ENCODE results near the gene ASIC2. TPM values are rescaled to one million over a fixed set of nuclear protein-coding genes. Genes with fewer than 3 reads are reported as not detected.

The ASIC2 gene
- total and polyA plus RNA-seq, 2 experiments from 2014 or later, result 0.52 to 2.8 TPM

DNA sequence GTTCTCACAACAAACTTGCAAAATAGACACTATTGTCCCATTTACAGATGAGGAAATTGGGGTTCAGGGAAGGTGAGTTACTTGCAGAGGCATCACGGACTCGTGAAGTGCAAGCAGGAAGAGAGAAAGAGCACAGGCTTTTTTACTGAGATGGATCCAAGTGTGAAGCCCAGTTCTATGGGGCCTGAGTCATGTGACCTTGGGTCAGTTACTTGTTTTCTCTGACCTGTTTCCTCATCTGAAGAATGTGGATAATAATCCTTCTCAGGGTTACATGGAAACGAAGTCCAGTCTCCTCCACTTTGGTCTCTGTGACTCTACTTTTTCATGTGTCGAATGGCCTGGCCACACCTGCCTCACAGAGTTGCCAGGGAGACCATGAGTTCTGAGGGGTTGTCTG lies 167.0 kb downstream of the ASIC2 start:
- no peaks in the 10 kb centered on the region for H3K27me3 Mint-ChIP-seq (ENCODE audit: insufficient read depth, low read depth, poor library complexity)
- H3K27me3 ChIP-seq (ENCODE audit: insufficient read depth), result no peaks in the 10 kb centered on the region
- no peak overlapping the region for H3K27ac ChIP-seq (ENCODE audit: low read depth)
- ATAC-seq (no peak), DNase-seq (ENCODE audit: low spot score) (no peak)
- H3K4me1 Mint-ChIP-seq, result peaks cover 4% of the 10 kb centered on the region; the same call in 2 of the 3 replicates
- TF ChIP-seq NANOG (IDR thresholded peaks at IDR 0.05; ENCODE audit: borderline replicate concordance), result no peak
- no peak for TF ChIP-seq CREB1 (CRISPR knock-in tag; IDR thresholded peaks at IDR 0.05; ENCODE audit: low read depth)
- TF ChIP-seq EZH2 (IDR thresholded peaks at IDR 0.05; ENCODE audit: low read depth, unreplicated experiment), result no peak
- no peak for TF ChIP-seq EZH2phosphoT487 (IDR thresholded peaks at IDR 0.05; ENCODE audit: unreplicated experiment)
- no peak for TF ChIP-seq ZNF331 (CRISPR knock-in tag; IDR thresholded peaks at IDR 0.05; ENCODE audit: low read depth)
- TF ChIP-seq STAT1 (IDR thresholded peaks at IDR 0.05; ENCODE audit: unreplicated experiment), result no peak
- no peak for TF ChIP-seq ZNF114 (CRISPR knock-in tag; IDR thresholded peaks at IDR 0.05)
- TF ChIP-seq, protein P1, sequence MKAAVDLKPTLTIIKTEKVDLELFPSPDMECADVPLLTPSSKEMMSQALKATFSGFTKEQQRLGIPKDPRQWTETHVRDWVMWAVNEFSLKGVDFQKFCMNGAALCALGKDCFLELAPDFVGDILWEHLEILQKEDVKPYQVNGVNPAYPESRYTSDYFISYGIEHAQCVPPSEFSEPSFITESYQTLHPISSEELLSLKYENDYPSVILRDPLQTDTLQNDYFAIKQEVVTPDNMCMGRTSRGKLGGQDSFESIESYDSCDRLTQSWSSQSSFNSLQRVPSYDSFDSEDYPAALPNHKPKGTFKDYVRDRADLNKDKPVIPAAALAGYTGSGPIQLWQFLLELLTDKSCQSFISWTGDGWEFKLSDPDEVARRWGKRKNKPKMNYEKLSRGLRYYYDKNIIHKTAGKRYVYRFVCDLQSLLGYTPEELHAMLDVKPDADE (IDR thresholded peaks at IDR 0.05), result no peak
- no peaks in the 10 kb centered on the region for H3K79me2 ChIP-seq (replicated peaks; ENCODE audit: insufficient read depth)
- no peaks in the 10 kb centered on the region for H3K9me3 Mint-ChIP-seq
- no peaks in the 10 kb centered on the region for H4K20me1 ChIP-seq (replicated peaks; ENCODE audit: insufficient read depth)
- no peak overlapping the region for H2AFZ ChIP-seq
- H3K9me2 ChIP-seq (ENCODE audit: insufficient read depth), result no peaks in the 10 kb centered on the region; the same call in 1 of the 2 replicates
- no peaks in the 10 kb centered on the region for H3K36me3 Mint-ChIP-seq (ENCODE audit: low read depth)
- H3K36me3 ChIP-seq (ENCODE audit: insufficient read depth), result no peaks in the 10 kb centered on the region
- H3K4me3 Mint-ChIP-seq, result no peak overlapping the region
- H3F3A ChIP-seq (replicated peaks; ENCODE audit: low read depth), result no peaks in the 10 kb centered on the region
- no peaks in the 10 kb centered on the region for H3K4me1 ChIP-seq (ENCODE audit: insufficient read depth)
- H3K4me3 ChIP-seq, result no peak overlapping the region
- no peak overlapping the region for H3K27ac Mint-ChIP-seq
- no peak overlapping the region for H3K4me2 ChIP-seq

DNA sequence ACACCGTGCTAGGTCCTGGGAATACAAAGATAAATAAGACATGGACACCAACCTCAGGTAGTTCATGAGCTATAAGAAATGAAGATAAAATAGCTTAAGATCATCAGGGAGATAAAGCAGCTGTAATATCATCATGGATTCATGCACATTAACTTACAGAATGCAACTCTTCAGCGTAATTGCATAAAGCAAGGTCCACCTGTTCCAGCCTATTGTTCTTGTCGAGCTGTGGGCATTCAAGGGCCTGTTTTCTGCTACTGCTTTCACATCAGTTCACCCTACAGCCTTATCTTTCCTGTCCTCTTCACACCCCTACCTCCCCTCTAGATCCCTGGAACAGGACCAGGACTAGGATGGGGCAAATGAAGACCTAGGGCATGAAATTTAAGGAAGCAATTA lies 167.5 kb downstream of the ASIC2 start:
- Mint-ChIP-seq H3K4me1 (peaks cover 4% of the 10 kb centered on the region; the same call in 2 of the 3 replicates), H3K4me3 (no peak overlapping the region), H3K27me3 (ENCODE audit: insufficient read depth, low read depth, poor library complexity) (no peaks in the 10 kb centered on the region), H3K36me3 (ENCODE audit: low read depth) (no peaks in the 10 kb centered on the region), H3K27ac (no peak overlapping the region), H3K9me3 (no peaks in the 10 kb centered on the region)
- no peak overlapping the region for H3K27ac ChIP-seq (ENCODE audit: low read depth)
- H3K36me3 ChIP-seq (ENCODE audit: insufficient read depth), result no peaks in the 10 kb centered on the region
- no peak overlapping the region for H2AFZ ChIP-seq
- H3K9me2 ChIP-seq (ENCODE audit: insufficient read depth), result no peaks in the 10 kb centered on the region; the same call in 1 of the 2 replicates
- H3K4me3 ChIP-seq, result no peak overlapping the region
- H3K79me2 ChIP-seq (replicated peaks; ENCODE audit: insufficient read depth), result no peaks in the 10 kb centered on the region
- H3F3A ChIP-seq (replicated peaks; ENCODE audit: low read depth), result no peaks in the 10 kb centered on the region
- no peak for ATAC-seq
- H4K20me1 ChIP-seq (replicated peaks; ENCODE audit: insufficient read depth), result no peaks in the 10 kb centered on the region
- no peaks in the 10 kb centered on the region for H3K4me1 ChIP-seq (ENCODE audit: insufficient read depth)
- no peak overlapping the region for H3K4me2 ChIP-seq
- DNase-seq (ENCODE audit: low spot score), result no peak
- H3K27me3 ChIP-seq (ENCODE audit: insufficient read depth), result no peaks in the 10 kb centered on the region
- TF ChIP-seq ZNF114 (CRISPR knock-in tag; IDR thresholded peaks at IDR 0.05), result no peak
- TF ChIP-seq, protein P1 (IDR thresholded peaks at IDR 0.05), result no peak
- TF ChIP-seq EZH2phosphoT487 (IDR thresholded peaks at IDR 0.05; ENCODE audit: unreplicated experiment), result no peak
- TF ChIP-seq NANOG (IDR thresholded peaks at IDR 0.05; ENCODE audit: borderline replicate concordance), result no peak
- TF ChIP-seq, protein P2, sequence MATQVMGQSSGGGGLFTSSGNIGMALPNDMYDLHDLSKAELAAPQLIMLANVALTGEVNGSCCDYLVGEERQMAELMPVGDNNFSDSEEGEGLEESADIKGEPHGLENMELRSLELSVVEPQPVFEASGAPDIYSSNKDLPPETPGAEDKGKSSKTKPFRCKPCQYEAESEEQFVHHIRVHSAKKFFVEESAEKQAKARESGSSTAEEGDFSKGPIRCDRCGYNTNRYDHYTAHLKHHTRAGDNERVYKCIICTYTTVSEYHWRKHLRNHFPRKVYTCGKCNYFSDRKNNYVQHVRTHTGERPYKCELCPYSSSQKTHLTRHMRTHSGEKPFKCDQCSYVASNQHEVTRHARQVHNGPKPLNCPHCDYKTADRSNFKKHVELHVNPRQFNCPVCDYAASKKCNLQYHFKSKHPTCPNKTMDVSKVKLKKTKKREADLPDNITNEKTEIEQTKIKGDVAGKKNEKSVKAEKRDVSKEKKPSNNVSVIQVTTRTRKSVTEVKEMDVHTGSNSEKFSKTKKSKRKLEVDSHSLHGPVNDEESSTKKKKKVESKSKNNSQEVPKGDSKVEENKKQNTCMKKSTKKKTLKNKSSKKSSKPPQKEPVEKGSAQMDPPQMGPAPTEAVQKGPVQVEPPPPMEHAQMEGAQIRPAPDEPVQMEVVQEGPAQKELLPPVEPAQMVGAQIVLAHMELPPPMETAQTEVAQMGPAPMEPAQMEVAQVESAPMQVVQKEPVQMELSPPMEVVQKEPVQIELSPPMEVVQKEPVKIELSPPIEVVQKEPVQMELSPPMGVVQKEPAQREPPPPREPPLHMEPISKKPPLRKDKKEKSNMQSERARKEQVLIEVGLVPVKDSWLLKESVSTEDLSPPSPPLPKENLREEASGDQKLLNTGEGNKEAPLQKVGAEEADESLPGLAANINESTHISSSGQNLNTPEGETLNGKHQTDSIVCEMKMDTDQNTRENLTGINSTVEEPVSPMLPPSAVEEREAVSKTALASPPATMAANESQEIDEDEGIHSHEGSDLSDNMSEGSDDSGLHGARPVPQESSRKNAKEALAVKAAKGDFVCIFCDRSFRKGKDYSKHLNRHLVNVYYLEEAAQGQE (IDR thresholded peaks at IDR 0.05; ENCODE audit: unreplicated experiment), result no peak
- no peak for TF ChIP-seq JUNB (IDR thresholded peaks at IDR 0.05; ENCODE audit: unreplicated experiment)
- TF ChIP-seq CREB1 (CRISPR knock-in tag; IDR thresholded peaks at IDR 0.05; ENCODE audit: low read depth), result no peak
